Measurements from ENCODE around the gene SULT1E1.

The SULT1E1 gene

DNA sequence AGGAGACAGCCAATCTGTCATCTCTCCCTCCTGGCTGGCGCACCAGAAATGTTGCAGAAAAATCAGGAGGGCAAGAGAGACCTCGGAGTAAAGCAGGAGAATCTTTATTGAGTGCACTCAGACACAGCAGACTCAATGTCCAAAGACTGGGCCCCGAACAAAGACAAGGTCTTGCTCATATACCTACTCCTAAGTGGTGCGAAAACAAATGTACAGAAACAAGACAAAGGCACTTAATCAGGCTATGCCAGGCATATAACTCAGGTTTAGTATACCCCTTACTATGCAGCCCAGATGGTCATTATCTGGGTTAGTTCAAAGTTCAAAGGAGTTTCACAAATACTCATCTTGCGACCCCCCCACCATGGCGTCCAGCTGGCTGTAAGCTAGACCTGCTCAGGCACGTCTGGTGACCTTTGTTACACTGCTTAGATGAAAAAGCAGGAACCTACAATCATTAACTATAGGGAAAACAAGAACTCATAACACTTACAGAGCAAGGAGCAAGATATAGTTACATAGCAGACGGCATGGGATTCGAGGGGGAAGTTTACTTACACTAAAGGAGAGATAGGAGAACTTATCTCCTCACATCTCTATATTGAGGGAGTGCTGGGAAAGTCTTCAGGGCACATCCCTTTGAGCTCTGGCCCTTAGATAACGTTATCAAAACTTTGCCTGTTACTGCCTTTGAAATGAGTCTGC, 27.5 kb downstream of the SULT1E1 start:
- Histone ChIP-seq H3K27ac (ENCODE audit: extremely low read depth, low read depth, low read length) (no peak overlapping the region), H3K36me3 (ENCODE audit: control insufficient read depth in 2 of 2, insufficient read depth in 1 of 2, low read length in 2 of 2) (no peaks in the 10 kb centered on the region), H3K9me3 (ENCODE audit: control insufficient read depth, insufficient read depth, low read depth, low read length) (no peaks in the 10 kb centered on the region), H3K4me3 (ENCODE audit: low read depth, low read length) (no peak overlapping the region), H3K4me1 (ENCODE audit: control insufficient read depth, insufficient read depth, low read length) (no peaks in the 10 kb centered on the region; the same call in 1 of the 2 replicates)
- TF ChIP-seq ZSCAN4 (tag by site-specific recombination; IDR thresholded peaks at IDR 0.05) (no peak), ZBTB8A (tag by site-specific recombination; IDR thresholded peaks at IDR 0.05) (no peak), OSR2 (tag by site-specific recombination; IDR thresholded peaks at IDR 0.05) (no peak), GLIS2 (tag by site-specific recombination; IDR thresholded peaks at IDR 0.05) (no peak), TRIM28 (IDR thresholded peaks at IDR 0.05; ENCODE audit: borderline replicate concordance, low read length) (peak; percentile 82; the same call in 1 of the 2 replicates), WT1 (tag by site-specific recombination; IDR thresholded peaks at IDR 0.05) (no peak)
- CTCF ChIA-PET: interaction anchor here (0.8 to 1.3 kb wide), 2 partner anchors 9 to 142 kb away, joined by 3 to 6 read pairs; no protein-coding TSS in a partner anchor
- POLR2A ChIA-PET: no interaction called here

DNA sequence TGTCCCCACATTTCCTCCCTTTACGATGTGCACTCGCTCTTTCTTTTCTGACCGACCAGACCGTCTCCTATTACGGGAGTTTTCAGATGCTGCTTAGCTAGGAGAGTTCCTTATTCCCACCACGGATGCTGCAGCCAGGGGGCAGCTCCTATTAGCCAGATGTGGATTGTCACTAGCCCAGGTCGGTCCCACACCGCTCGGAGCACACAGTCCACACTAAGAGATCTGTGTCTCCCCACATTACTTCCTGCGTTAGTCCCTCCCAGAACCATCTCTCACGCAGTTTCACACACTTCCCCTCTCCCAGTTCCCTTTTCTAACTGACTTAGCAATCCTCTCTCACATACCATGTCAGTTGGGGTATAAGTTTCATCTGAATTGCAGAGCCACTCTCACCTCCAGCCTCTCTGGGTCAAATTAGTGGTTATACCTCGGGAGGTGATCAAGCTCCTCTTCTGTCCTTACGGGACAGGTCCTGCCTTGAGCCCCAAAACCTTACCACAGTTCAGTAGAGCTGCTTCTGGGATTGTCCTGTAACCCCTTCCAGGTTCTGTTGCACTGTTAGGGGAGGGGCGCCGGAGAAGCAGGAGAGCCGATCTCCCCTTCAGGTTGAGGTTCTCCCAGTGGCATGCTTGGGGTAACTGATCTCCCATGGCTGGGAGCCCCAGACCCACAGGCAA, 28.2 kb downstream of the SULT1E1 start:
- CTCF ChIA-PET: interaction anchor here (0.5 to 1.3 kb wide), 2 partner anchors 9 to 142 kb away, joined by 3 to 6 read pairs; no protein-coding TSS in a partner anchor
- POLR2A ChIA-PET: no interaction called here

More for the DNA sequence above, 28.2 kb downstream of the SULT1E1 start:
- H3K4me1 ChIP-seq (ENCODE audit: control insufficient read depth, insufficient read depth, low read length): no peaks in the 10 kb centered on the region; the same call in 1 of the 2 replicates
- TF ChIP-seq ZNF184 (tag by site-specific recombination; IDR thresholded peaks at IDR 0.05): no peak
- TF ChIP-seq PBX3 (CRISPR knock-in tag; IDR thresholded peaks at IDR 0.05): no peak
- no peak for TF ChIP-seq PATZ1 (tag by site-specific recombination; IDR thresholded peaks at IDR 0.05)
- TF ChIP-seq, protein P1, sequence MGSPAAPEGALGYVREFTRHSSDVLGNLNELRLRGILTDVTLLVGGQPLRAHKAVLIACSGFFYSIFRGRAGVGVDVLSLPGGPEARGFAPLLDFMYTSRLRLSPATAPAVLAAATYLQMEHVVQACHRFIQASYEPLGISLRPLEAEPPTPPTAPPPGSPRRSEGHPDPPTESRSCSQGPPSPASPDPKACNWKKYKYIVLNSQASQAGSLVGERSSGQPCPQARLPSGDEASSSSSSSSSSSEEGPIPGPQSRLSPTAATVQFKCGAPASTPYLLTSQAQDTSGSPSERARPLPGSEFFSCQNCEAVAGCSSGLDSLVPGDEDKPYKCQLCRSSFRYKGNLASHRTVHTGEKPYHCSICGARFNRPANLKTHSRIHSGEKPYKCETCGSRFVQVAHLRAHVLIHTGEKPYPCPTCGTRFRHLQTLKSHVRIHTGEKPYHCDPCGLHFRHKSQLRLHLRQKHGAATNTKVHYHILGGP (tag by site-specific recombination; IDR thresholded peaks at IDR 0.05): no peak
- TF ChIP-seq ZSCAN16 (tag by site-specific recombination; IDR thresholded peaks at IDR 0.05): no peak
- no peak for TF ChIP-seq ZNF521 (tag by site-specific recombination; IDR thresholded peaks at IDR 0.05)
- TF ChIP-seq MEIS1 (CRISPR knock-in tag; IDR thresholded peaks at IDR 0.05; ENCODE audit: borderline replicate concordance): no peak
- TF ChIP-seq ZNF670 (tag by site-specific recombination; IDR thresholded peaks at IDR 0.05; ENCODE audit: low read depth): no peak
- no peak for TF ChIP-seq SALL2 (tag by site-specific recombination; IDR thresholded peaks at IDR 0.05; ENCODE audit: borderline replicate concordance)
- TF ChIP-seq ZNF660 (tag by site-specific recombination; IDR thresholded peaks at IDR 0.05): no peak
- TF ChIP-seq ZNF37A (tag by site-specific recombination; IDR thresholded peaks at IDR 0.05): no peak
- TF ChIP-seq ZNF707 (tag by site-specific recombination; IDR thresholded peaks at IDR 0.05): no peak
- no peak for TF ChIP-seq REPIN1 (tag by site-specific recombination; IDR thresholded peaks at IDR 0.05; ENCODE audit: low read depth)
- TF ChIP-seq GLI2 (tag by site-specific recombination; IDR thresholded peaks at IDR 0.05; ENCODE audit: borderline replicate concordance, low read depth): no peak
- no peak overlapping the region for H3K4me3 ChIP-seq (ENCODE audit: low read depth, low read length)
- no peaks in the 10 kb centered on the region for H3K9me3 ChIP-seq (ENCODE audit: control insufficient read depth, insufficient read depth, low read depth, low read length)
- no peaks in the 10 kb centered on the region for H3K36me3 ChIP-seq (ENCODE audit: control insufficient read depth in 2 of 2, insufficient read depth in 1 of 2, low read length in 2 of 2)
- no peak overlapping the region for H3K27ac ChIP-seq (ENCODE audit: extremely low read depth, low read depth, low read length)

Measured in HEK293 (cell line).